K562 (cell line): ENCODE results near the gene MORC4. TPM values are rescaled to one million over a fixed set of nuclear protein-coding genes. Genes with fewer than 3 reads are reported as not detected.

ENCODE experiments used
- ATAC-seq: fragments of 200-7000 bp; cut with Tn5 transposase; 3 replicates; pipeline ENCODE4 v1.9.1; 2020; ENCODE audit warnings: moderate library complexity
- BruUV-seq: library from RNA; stranded (reverse); fragments of 400-500 nt; replicated peaks from 2 replicates; lab custom pipeline; 2021; lab: Mats Ljungman, UMichigan
- CTCF ChIA-PET: fragments of 300-600 bp; formaldehyde crosslinking; extraction: SDS; loops from one replicate; lab custom pipeline; 2021; ENCODE audit warnings: low intra/inter-chr PET ratio; lab: Yijun Ruan, JAX
- POLR2A ChIA-PET: fragments of 300-600, 350-650 bp; sonication (Branson Sonifier 250); formaldehyde crosslinking; extraction: SDS; loops from one replicate; lab custom pipeline; 2021; ENCODE audit warnings: antibody characterized with exemption, inconsistent platforms; lab: Yijun Ruan, JAX
- DNase-seq, 4 experiments: peaks; one replicate each; pipeline versions ENCODE4 v3.0.0 to v3.0.0-alpha.2; 2011 to 2018; ENCODE audit warnings: low spot score in 3 of 4, mixed read lengths in 3 of 4; ENCODE audit errors: extremely low read depth in 1 of 4
- FAIRE-seq: peaks from 2 replicates; lab custom pipeline; 2011; peaks lifted over from hg19 to GRCh38; lab: Jason Lieb, UNC
- H2AFZ ChIP-seq: 2 replicates; pipeline ENCODE4 v1.6.0; 2011; ENCODE audit warnings: low read depth, low read length, control low read depth, inconsistent platforms
- H3K27ac ChIP-seq: fragments of 200-600 bp; 3 replicates; pipeline ENCODE4 v1.8.0; 2011; ENCODE audit warnings: low read depth, mild to moderate bottlenecking, control low read depth, inconsistent platforms, low read length, moderate library complexity, mixed read lengths; ENCODE audit errors: extremely low read depth
- H3K27me3 ChIP-seq, 2 experiments: fragments of 300-600 bp in 1 of 2; 2 replicates in 1 of 2; 3 replicates in 1 of 2; pipeline versions ENCODE4 v1.6.0 to v1.8.0; 2011; ENCODE audit warnings: inconsistent platforms in 2 of 2, low read length in 2 of 2, mild to moderate bottlenecking in 1 of 2, mixed read lengths in 1 of 2, moderate library complexity in 1 of 2; ENCODE audit not compliant: control insufficient read depth in 2 of 2, insufficient read depth in 2 of 2
- H3K36me3 ChIP-seq: fragments of 300-600 bp; 3 replicates; pipeline ENCODE4 v1.8.0; 2011; ENCODE audit warnings: mild to moderate bottlenecking, low read length, inconsistent platforms; ENCODE audit not compliant: control insufficient read depth, insufficient read depth
- H3K4me1 ChIP-seq, 2 experiments: fragments of 200-600 bp in 1 of 2; replicated peaks in 1 of 2; 2 replicates in 1 of 2; 3 replicates in 1 of 2; pipeline versions ENCODE4 v1.5.1 to v1.8.0; 2011; ENCODE audit warnings: inconsistent platforms in 2 of 2, low read length in 2 of 2, mild to moderate bottlenecking in 1 of 2, mixed read lengths in 1 of 2, moderate library complexity in 1 of 2; ENCODE audit not compliant: control insufficient read depth in 2 of 2, insufficient read depth in 2 of 2
- H3K4me2 ChIP-seq: 2 replicates; pipeline ENCODE4 v1.6.1; 2011; ENCODE audit warnings: low read length, control low read depth, inconsistent platforms, mixed read lengths; ENCODE audit not compliant: insufficient read depth
- H3K4me3 ChIP-seq: fragments of 200-600 bp; sonication (generic), shearing (Covaris generic); 2 replicates; pipeline ENCODE4 v1.5.1; 2016; ENCODE audit warnings: control low read depth, inconsistent platforms
- H3K79me2 ChIP-seq: fragments of 200-600 bp; 3 replicates; pipeline ENCODE4 v1.8.0; 2011; ENCODE audit warnings: low read length, inconsistent platforms; ENCODE audit not compliant: control insufficient read depth, insufficient read depth
- H3K9ac ChIP-seq, 2 experiments: 2 replicates each; pipeline versions ENCODE4 v1.6.0 to v1.6.1; 2011; ENCODE audit warnings: low read depth in 2 of 2, low read length in 2 of 2, control low read depth in 1 of 2, inconsistent platforms in 1 of 2, mild to moderate bottlenecking in 1 of 2, mixed read lengths in 1 of 2; ENCODE audit not compliant: insufficient read depth in 1 of 2
- H3K9me1 ChIP-seq: one replicate; pipeline ENCODE4 v1.6.0; 2011; ENCODE audit warnings: inconsistent platforms, mild to moderate bottlenecking, low read length, moderate library complexity; ENCODE audit not compliant: control insufficient read depth, insufficient read depth
- H3K9me3 ChIP-seq: replicated peaks from 2 replicates; pipeline ENCODE4 v1.5.1; 2011; ENCODE audit warnings: low read depth, low read length, inconsistent platforms; ENCODE audit not compliant: control insufficient read depth, insufficient read depth
- H4K20me1 ChIP-seq: replicated peaks from 2 replicates; pipeline ENCODE4 v1.6.1; 2011; ENCODE audit warnings: low read length, inconsistent platforms, mixed read lengths; ENCODE audit not compliant: control insufficient read depth, insufficient read depth
- NFIX ChIP-seq: fragments of 250-450 bp; sonication (Bioruptor Pico); IDR thresholded peaks from 2 replicates; pipeline ENCODE4 v1.4.0; 2020; ENCODE audit warnings: low read depth, mild to moderate bottlenecking, moderate library complexity
- PCBP1 ChIP-seq: fragments of 200-400 bp; formaldehyde crosslinking; IDR thresholded peaks from 2 replicates; pipeline ENCODE4 v1.6.1; 2018; ENCODE audit warnings: mild to moderate bottlenecking, low read depth, low read length; ENCODE audit not compliant: poor library complexity, severe bottlenecking
- PPARD ChIP-seq: fragments of 250-450 bp; sonication (Bioruptor Pico); IDR thresholded peaks from 2 replicates; pipeline ENCODE4 v1.8.0; 2022; ENCODE audit warnings: inconsistent platforms, mild to moderate bottlenecking, moderate library complexity
- PYGO2 ChIP-seq: fragments of 450-650 bp; IDR thresholded peaks from 2 replicates; pipeline ENCODE4 v1.6.1; 2016; ENCODE audit warnings: mild to moderate bottlenecking, missing genetic modification characterization, moderate library complexity, missing compliant biosample characterization
- RAD21 ChIP-seq, 2 experiments: fragments of 250-450 bp in 1 of 2; fragments of 450-650 bp in 1 of 2; sonication (Bioruptor Pico) in 1 of 2; formaldehyde crosslinking in 1 of 2; IDR thresholded peaks in 1 of 2; conservative IDR thresholded peaks in 1 of 2; 2 replicates each; pipeline versions ENCODE4 v1.4.0 to v1.8.0; 2020 to 2022; ENCODE audit warnings: mild to moderate bottlenecking in 2 of 2, moderate library complexity in 1 of 2
- SAP30 ChIP-seq: fragments of 200-600 bp; sonication (generic); IDR thresholded peaks from 2 replicates; pipeline ENCODE4 v1.6.1; 2012; ENCODE audit warnings: borderline replicate concordance, low read depth, mild to moderate bottlenecking, moderate library complexity, low read length, control low read depth, inconsistent platforms; ENCODE audit not compliant: insufficient read depth, poor library complexity, severe bottlenecking
- SMAD1 ChIP-seq: fragments of 150-350 bp; IDR thresholded peaks from 2 replicates; pipeline ENCODE4 v1.6.1; 2014; ENCODE audit warnings: low read length, low read depth; ENCODE audit not compliant: partially characterized antibody
- TAF7 ChIP-seq: fragments of 450-650 bp; IDR thresholded peaks from 2 replicates; pipeline ENCODE4 v1.6.1; 2016; ENCODE audit warnings: missing genetic modification characterization, missing compliant biosample characterization
- WGBS: fragments of 100-300 bp; shearing (Covaris generic); methylation state at CpG from one replicate; pipeline ENCODE4 v1.1.6; 2016; ENCODE audit warnings: low coverage, mixed read lengths; ENCODE audit not compliant: insufficient coverage; ENCODE audit errors: missing lambda C conversion rate; 5-methylcytosine and 5-hydroxymethylcytosine counted together
- in situ Hi-C: fragments of 300-500 bp; cut with MboI; formaldehyde crosslinking; loops from 4 replicates; pipeline ENCODE4 v1.15.0; 2018; ENCODE audit warnings: inconsistent platforms, mixed read lengths
- intact Hi-C: fragments of 100-400 bp; cut with micrococcal nuclease; formaldehyde crosslinking; loops from 2 replicates; pipeline ENCODE4 v1.14.2; 2022
- polyA plus RNA-seq, 8 experiments: library from polyadenylated mRNA; depleted of rRNA in 4 of 8; stranded (reverse) in 5 of 8; unstranded in 3 of 8; fragments of >200 nt; fragmentation: Nextera tagmentation in 2 of 8; fragmentation: Illumina TruSeq in 1 of 8; extraction: Ambion mirVana in 2 of 8; extraction: Trizol in 1 of 8; gene quantifications; 2 replicates each; pipeline versions ENCODE4 v1.2.1 to v1.2.3, GENCODE V29; 2011 to 2014; ENCODE audit warnings: inconsistent platforms in 1 of 8, missing spikeins in 1 of 8
- total RNA-seq, 7 experiments: library from RNA; depleted of rRNA in 6 of 7; stranded (reverse); fragments of >200 nt in 6 of 7; fragmentation: Illumina TruSeq in 2 of 7; extraction: Trizol in 2 of 7; gene quantifications; 2 replicates each; pipeline versions ENCODE4 v1.2.1 to v1.2.3, GENCODE V29; 2011 to 2021; ENCODE audit warnings: low replicate concordance in 1 of 7

The MORC4 gene
- total and polyA plus RNA-seq, 9 of the 15 experiments (the other 6 are each of a cell fraction or from before 2014, with no cell fraction given): 0.04 to 0.53 (median 0.18) TPM

GRCh38 chrX:106917830-106918500, 82.0 kb downstream of the MORC4 start:
- in situ Hi-C loops: no loop called here
- no peaks in the 10 kb centered on the region for H3K79me2 ChIP-seq
- H3K36me3 ChIP-seq: no peaks in the 10 kb centered on the region
- BruUV-seq: no TSS peak
- no peak for FAIRE-seq
- ChIA-PET POLR2A (interaction anchor here (0.6 kb wide), 1 partner anchor 13 kb away, joined by 3 read pairs; no protein-coding TSS in a partner anchor), CTCF (no interaction called here)
- H4K20me1 ChIP-seq: no peaks in the 10 kb centered on the region
- no peaks in the 10 kb centered on the region for H3K9me1 ChIP-seq
- ATAC-seq: no peak
- no peak for DNase-seq
- H3K9me3 ChIP-seq: no peaks in the 10 kb centered on the region
- H3K4me2 ChIP-seq: no peak overlapping the region
- no peak overlapping the region for H2AFZ ChIP-seq
- TF ChIP-seq PCBP1 (no peak), PPARD (no peak)
- intact Hi-C loops: no loop called here
- H3K27me3 ChIP-seq: no peaks in the 10 kb centered on the region
- no peak overlapping the region for H3K4me3 ChIP-seq
- no peak overlapping the region for H3K9ac ChIP-seq
- WGBS: 0% methylated on average over 5 of the region's 6 CpGs
- H3K27ac ChIP-seq: no peak overlapping the region
- no peaks in the 10 kb centered on the region for H3K4me1 ChIP-seq

GRCh38 chrX:106912864-106913263, 87.1 kb downstream of the MORC4 start:
- ATAC-seq (no peak), DNase-seq (no peak), FAIRE-seq (no peak)
- Histone ChIP-seq H3K27ac (no peak overlapping the region), H2AFZ (no peak overlapping the region), H4K20me1 (no peaks in the 10 kb centered on the region), H3K9me1 (no peaks in the 10 kb centered on the region), H3K79me2 (no peaks in the 10 kb centered on the region), H3K4me2 (no peak overlapping the region), H3K4me1 (no peaks in the 10 kb centered on the region), H3K4me3 (no peak overlapping the region), H3K9ac (no peak overlapping the region), H3K9me3 (no peaks in the 10 kb centered on the region), H3K36me3 (no peaks in the 10 kb centered on the region), H3K27me3 (peaks cover 0 to 4% of the 10 kb centered on the region in 2 experiments; a peak in 1 of 5 replicates)
- CTCF ChIA-PET: no interaction called here
- intact Hi-C loops (no loop called here), in situ Hi-C loops (no loop called here)
- POLR2A ChIA-PET: interaction anchor here (0.6 kb wide), 1 partner anchor 692 kb away, joined by 3 read pairs; no protein-coding TSS in a partner anchor
- 0% methylated on average over 2 of the region's 2 CpGs for WGBS
- TF ChIP-seq SAP30: no peak
- no peak for TF ChIP-seq SMAD1
- no peak for TF ChIP-seq PYGO2 (tag)
- no peak for TF ChIP-seq NFIX (CRISPR knock-in tag)
- TF ChIP-seq RAD21 (CRISPR knock-in tag; conservative IDR thresholded peaks at IDR 0.05 in 1 of 2, IDR thresholded peaks at IDR 0.05 in 1 of 2): no peak
- no peak for TF ChIP-seq TAF7 (tag)
- no TSS peak for BruUV-seq
